Smooth muscle cell (in vitro differentiated cells): Measurements from ENCODE around the gene MFSD2B. TPM values are rescaled to one million over a fixed set of nuclear protein-coding genes. Genes with fewer than 3 reads are reported as not detected.

ENCODE experiments used
- DNase-seq: peaks from one replicate; lab custom pipeline; 2025; ENCODE audit not compliant: unreplicated experiment; lab: John Stamatoyannopoulos, UW
- H2AFZ ChIP-seq: fragments of 200-600 bp; sonication (generic); 2 replicates; pipeline ENCODE4 v1.6.0; 2016; ENCODE audit warnings: antibody characterized with exemption, low read depth, mild to moderate bottlenecking
- H3F3A ChIP-seq: fragments of 200-600 bp; sonication (generic); 2 replicates; pipeline ENCODE4 v1.6.0; 2017; ENCODE audit warnings: antibody characterized with exemption, low read depth
- H3K27ac ChIP-seq: fragments of 200-600 bp; sonication (generic); 2 replicates; pipeline ENCODE4 v1.5.1; 2016; ENCODE audit warnings: low read depth, mild to moderate bottlenecking
- H3K27me3 ChIP-seq: fragments of 200-600 bp; sonication (generic); 2 replicates; pipeline ENCODE4 v1.6.1; 2016; ENCODE audit warnings: low read depth, mild to moderate bottlenecking
- H3K36me3 ChIP-seq: fragments of 200-600 bp; sonication (generic); 2 replicates; pipeline ENCODE4 v1.5.1; 2016; ENCODE audit warnings: low read depth
- H3K4me1 ChIP-seq: fragments of 200-600 bp; sonication (generic); 2 replicates; pipeline ENCODE4 v1.5.1; 2016; ENCODE audit warnings: low read depth
- H3K4me2 ChIP-seq: fragments of 200-600 bp; sonication (generic); 2 replicates; pipeline ENCODE4 v1.6.0; 2016; ENCODE audit warnings: mild to moderate bottlenecking
- H3K4me3 ChIP-seq: fragments of 200-600 bp; sonication (generic); 2 replicates; pipeline ENCODE4 v1.5.1; 2016; ENCODE audit warnings: mild to moderate bottlenecking
- H3K79me2 ChIP-seq: fragments of 200-600 bp; sonication (generic); 2 replicates; pipeline ENCODE4 v1.6.0; 2016; ENCODE audit warnings: low read depth, mild to moderate bottlenecking
- H3K9ac ChIP-seq: fragments of 200-600 bp; sonication (generic); 2 replicates; pipeline ENCODE4 v1.6.0; 2016; ENCODE audit warnings: low read depth
- H3K9me3 ChIP-seq: fragments of 200-600 bp; sonication (generic); replicated peaks from 2 replicates; pipeline ENCODE4 v1.5.1; 2016; ENCODE audit warnings: low read depth
- H4K20me1 ChIP-seq: fragments of 200-600 bp; sonication (generic); 2 replicates; pipeline ENCODE4 v1.6.0; 2016; ENCODE audit warnings: low read depth
- CTCF ChIP-seq: fragments of 200-600 bp; sonication (generic); IDR thresholded peaks from 2 replicates; pipeline ENCODE4 v1.5.1; 2017; ENCODE audit warnings: borderline replicate concordance, mild to moderate bottlenecking, antibody characterized with exemption; ENCODE audit not compliant: insufficient read depth, poor library complexity, severe bottlenecking
- WGBS: methylation state at CpG from one replicate; pipeline ENCODE4 v1.1.7; 2016; ENCODE audit warnings: low lambda C conversion rate; 5-methylcytosine and 5-hydroxymethylcytosine counted together
- polyA plus RNA-seq: library from polyadenylated mRNA; unstranded; fragments of >200 nt; fragmentation: Nextera tagmentation; extraction: Ambion mirVana; gene quantifications from 2 replicates; pipeline ENCODE4 v1.2.1, GENCODE V29; 2016
- total RNA-seq: library from RNA; depleted of rRNA; stranded (reverse); fragments of >200 nt; gene quantifications from 2 replicates; pipeline ENCODE4 v1.2.3, GENCODE V29; 2014

The MFSD2B gene
- total and polyA plus RNA-seq, 2 experiments from 2014 or later = 0.54 TPM; not detected in 1

GRCh38 chr2:24058564-24059271 is 48.8 kb downstream of the MFSD2B start:
- H3K27ac ChIP-seq = no peak overlapping the region
- no peak overlapping the region for H3K4me2 ChIP-seq
- H3K4me1 ChIP-seq = no peaks in the 10 kb centered on the region
- no peak overlapping the region for H3K4me3 ChIP-seq
- no peaks in the 10 kb centered on the region for H3K36me3 ChIP-seq
- 95% methylated on average over 4 of the region's 4 CpGs for WGBS
- no peaks in the 10 kb centered on the region for H4K20me1 ChIP-seq
- no peaks in the 10 kb centered on the region for H3F3A ChIP-seq
- H3K9ac ChIP-seq = no peak overlapping the region
- DNase-seq = no peak
- H3K9me3 ChIP-seq = no peaks in the 10 kb centered on the region
- no peaks in the 10 kb centered on the region for H3K79me2 ChIP-seq
- TF ChIP-seq CTCF = no peak
- H3K27me3 ChIP-seq = no peaks in the 10 kb centered on the region
- no peak overlapping the region for H2AFZ ChIP-seq

- peaks cover 20% of the 10 kb centered on the region for H4K20me1 ChIP-seq
- no peak for TF ChIP-seq CTCF
- H3K27ac ChIP-seq = no peak overlapping the region
- no peaks in the 10 kb centered on the region for H3K9me3 ChIP-seq
- H3K4me3 ChIP-seq = no peak overlapping the region
- no peak overlapping the region for H3K4me2 ChIP-seq
- H3K4me1 ChIP-seq = no peaks in the 10 kb centered on the region
- no peaks in the 10 kb centered on the region for H3F3A ChIP-seq
- peaks cover 8% of the 10 kb centered on the region for H3K79me2 ChIP-seq
- H3K9ac ChIP-seq = no peak overlapping the region
- H3K36me3 ChIP-seq = no peaks in the 10 kb centered on the region
- H2AFZ ChIP-seq = no peak overlapping the region
- DNase-seq = no peak
- no peaks in the 10 kb centered on the region for H3K27me3 ChIP-seq
- 92% methylated on average over 2 of the region's 2 CpGs for WGBS
These were observed 55.5 kb downstream of the MFSD2B start for GRCh38 chr2:24065341-24065740.

- TF ChIP-seq CTCF = no peak
These were observed 62.4 kb downstream of the MFSD2B start for GRCh38 chr2:24072259-24072658.

GRCh38 chr2:24073816-24074215 is 63.9 kb downstream of the MFSD2B start:
- Histone ChIP-seq H3K27me3 (no peaks in the 10 kb centered on the region), H3K27ac (no peak overlapping the region), H3K9ac (no peak overlapping the region), H3K4me1 (peaks cover 15% of the 10 kb centered on the region), H3K4me2 (no peak overlapping the region), H2AFZ (no peak overlapping the region), H3K36me3 (no peaks in the 10 kb centered on the region), H4K20me1 (peaks cover 54% of the 10 kb centered on the region), H3K4me3 (no peak overlapping the region), H3K9me3 (no peaks in the 10 kb centered on the region), H3F3A (peaks cover 4% of the 10 kb centered on the region), H3K79me2 (peaks cover 61% of the 10 kb centered on the region)
- no peak for DNase-seq
- 94% methylated on average over 6 of the region's 6 CpGs for WGBS
- TF ChIP-seq CTCF = no peak

More at GRCh38 chr2:24072259-24072658, 62.4 kb downstream of the MFSD2B start:
- whole genome bisulfite sequencing = 98% methylated on average over 4 of the region's 4 CpGs
- no peak overlapping the region for H3K4me2 ChIP-seq
- DNase-seq = no peak
- no peaks in the 10 kb centered on the region for H3K9me3 ChIP-seq
- H3K4me3 ChIP-seq = no peak overlapping the region
- no peak overlapping the region for H3K27ac ChIP-seq
- H3K79me2 ChIP-seq = peaks cover 61% of the 10 kb centered on the region
- H3K4me1 ChIP-seq = peaks cover 11% of the 10 kb centered on the region
- no peak overlapping the region for H3K9ac ChIP-seq
- H3K36me3 ChIP-seq = no peaks in the 10 kb centered on the region
- H3K27me3 ChIP-seq = no peaks in the 10 kb centered on the region
- peaks cover 3% of the 10 kb centered on the region for H3F3A ChIP-seq
- no peak overlapping the region for H2AFZ ChIP-seq
- peaks cover 59% of the 10 kb centered on the region for H4K20me1 ChIP-seq
